Adrenal gland (tissue), 12 donors: ENCODE data around the gene CDADC1. TPM values are rescaled to one million over a fixed set of nuclear protein-coding genes. Genes with fewer than 3 reads are reported as not detected.

ENCODE experiments used
- DNase-seq, 7 donors: peaks; one replicate each; pipeline ENCODE4 v3.0.0-alpha.2; 2019 to 2020
- H3K27ac ChIP-seq, 5 donors: fragments of 200-600 bp; sonication (generic) in 4 of 5; 1 replicate in 3 of 5; 2 replicates in 2 of 5; pipeline versions ENCODE4 v1.5.1 to v1.8.0; 2016 to 2020; ENCODE audit warnings: mild to moderate bottlenecking in 1 of 5
- H3K27me3 ChIP-seq: fragments of 200-600 bp; 2 replicates; pipeline ENCODE4 v1.8.0; 2021
- H3K36me3 ChIP-seq, 2 donors: fragments of 200-600 bp; replicated peaks in 1 of 2; 1 replicate in 1 of 2; 2 replicates in 1 of 2; pipeline versions ENCODE4 v1.5.1 to v1.8.0; 2018 to 2022
- H3K4me1 ChIP-seq, 2 donors: fragments of 200-600 bp; replicated peaks in 1 of 2; 1 replicate in 1 of 2; 2 replicates in 1 of 2; pipeline versions ENCODE4 v1.5.1 to v1.8.0; 2018 to 2021
- H3K4me3 ChIP-seq, 4 donors: fragments of 200-600 bp; sonication (generic) in 3 of 4; one replicate each; pipeline ENCODE4 v1.5.1; 2016 to 2018
- H3K9me3 ChIP-seq, 3 donors: fragments of 200-600 bp; sonication (generic) in 1 of 3; replicated peaks in 1 of 3; 1 replicate in 2 of 3; 2 replicates in 1 of 3; pipeline versions ENCODE4 v1.5.1 to v1.8.0; 2016 to 2021
- CTCF ChIP-seq, 6 experiments: fragments of 450-650 bp in 4 of 6; fragments of 200-600 bp in 2 of 6; sonication (generic) in 1 of 6; IDR thresholded peaks; 1 replicate in 5 of 6; 2 replicates in 1 of 6; pipeline versions ENCODE4 v1.5.1 to v1.8.0; 2016 to 2021; ENCODE audit warnings: antibody characterized with exemption in 6 of 6, mild to moderate bottlenecking in 2 of 6, moderate library complexity in 1 of 6
- POLR2A ChIP-seq, 2 donors: fragments of 450-650 bp; IDR thresholded peaks; one replicate each; pipeline ENCODE4 v1.6.1; 2017; ENCODE audit warnings: antibody characterized with exemption in 2 of 2, mild to moderate bottlenecking in 2 of 2, moderate library complexity in 1 of 2
- WGBS, 4 donors: extraction: QIAGEN DNeasy Blood & Tissue Kit in 2 of 4; methylation state at CpG; one replicate each; pipeline versions ENCODE4 v1.1.5 to v1.1.7; 2013 to 2017; 5-methylcytosine and 5-hydroxymethylcytosine counted together
- intact Hi-C, 2 donors: fragments of 100-400 bp; cut with DNase I; formaldehyde crosslinking; loops; one replicate each; pipeline versions ENCODE4 v1.14.1 to v1.15.0; 2022 to 2023
- polyA plus RNA-seq, 3 donors: library from polyadenylated mRNA; stranded (reverse); fragments of 200-250 nt in 2 of 3; fragments of 350-450 nt in 1 of 3; fragmentation: Illumina TruSeq in 1 of 3; extraction: RNeasy Lipid Tissue Mini Kit (QIAGEN cat#74804) in 1 of 3; gene quantifications; one replicate each; pipeline ENCODE4 v1.2.3, GENCODE V29; 2013 to 2014
- total RNA-seq, 9 donors: library from RNA; depleted of rRNA in 4 of 9; stranded (reverse); fragments of >200 nt in 4 of 9; fragments of 120-200 nt in 1 of 9; fragmentation: NEBNext Ultra II Directional in 1 of 9; extraction: Animal tissue kit (Norgen Biotek cat#: 25700) in 1 of 9; gene quantifications; one replicate each; pipeline versions ENCODE4 v1.1.0 to v1.2.4, GENCODE V29; 2013 to 2023
- donor health status: healthy with polysubstance abuse.
- donor health status: Bipolar disorder and iron deficiency.
- donor health status: DM: yes; HTN: yes; CAD: no.
- donor health status: DM: no; HTN: no; CAD: no.
- donor health status: DM: no; HTN: no; CAD: no.
- donor health status: DM: yes; HTN: yes; CAD: no.

CDADC1 gene
- total and polyA plus RNA-seq, 12 donors = 4.4 to 25.4 (median 15.1) TPM

- Histone ChIP-seq H3K4me1 (peaks cover 7 to 13% of the 10 kb centered on the region in 2 donors), H3K27ac (no peak overlapping the region), H3K27me3 (no peaks in the 10 kb centered on the region), H3K4me3 (no peak overlapping the region), H3K36me3 (peaks cover 0 to 3% of the 10 kb centered on the region in 2 donors), H3K9me3 (no peaks in the 10 kb centered on the region)
- intact Hi-C loops = no loop called here
- TF ChIP-seq POLR2A (IDR thresholded peaks at IDR 0.05) (no peak), CTCF (IDR thresholded peaks at IDR 0.05) (no peak)
- DNase-seq = no peak
- WGBS, 4 donors = 91 to 99% (median 94%) methylated on average over 2 of the region's 2 CpGs
Observed at GRCh38 chr13:49342454-49342853, 94.7 kb downstream of the CDADC1 start.

Other genes with a start within 250 kb of the CDADC1 start
- not detected for gene MLNR, start 27.6 kb upstream of the CDADC1 start, total RNA-seq
- not detected for gene MLNR, start 27.6 kb upstream of the CDADC1 start, polyA plus RNA-seq
- 100 to 1,000 TPM in 1 of 9 donors, 10 to 100 TPM in 8; 19.8 to 115 (median 53.9) TPM for gene CAB39L, start 196.1 kb downstream of the CDADC1 start, total RNA-seq
- gene CAB39L, start 196.1 kb downstream of the CDADC1 start, polyA plus RNA-seq = 10 to 100 TPM; 17.8 to 23.0 (median 22.4) TPM
- 10 to 100 TPM in 7 of 9 donors, 1 to 10 TPM in 2; 7.4 to 26.3 (median 13.6) TPM for gene SETDB2, start 196.3 kb downstream of the CDADC1 start, total RNA-seq
- 10 to 100 TPM in 2 of 3 donors, 1 to 10 TPM in 1; 4.4 to 14.7 (median 10.9) TPM for gene SETDB2, start 196.3 kb downstream of the CDADC1 start, polyA plus RNA-seq
- gene PHF11, start 248.0 kb downstream of the CDADC1 start, total RNA-seq = 10 to 100 TPM; 23.8 to 73.9 (median 59.6) TPM
- 100 to 1,000 TPM in 2 of 3 donors, 10 to 100 TPM in 1; 85.0 to 136 (median 129) TPM for gene PHF11, start 248.0 kb downstream of the CDADC1 start, polyA plus RNA-seq